Vagina (tissue), 2 donors: ENCODE data around the gene ARSI.

Source experiments
- CTCF ChIP-seq, 3 experiments: fragments of 450-650 bp in 2 of 3; fragments of 200-600 bp in 1 of 3; sonication (generic) in 1 of 3; IDR thresholded peaks; one replicate each; pipeline ENCODE4 v1.5.1; 2017 to 2019; ENCODE audit warnings: antibody characterized with exemption in 3 of 3, mild to moderate bottlenecking in 2 of 3, moderate library complexity in 2 of 3
- POLR2A ChIP-seq, 2 donors: fragments of 450-650 bp; IDR thresholded peaks; one replicate each; pipeline ENCODE4 v1.6.1; 2017; ENCODE audit warnings: antibody characterized with exemption in 2 of 2, mild to moderate bottlenecking in 2 of 2, moderate library complexity in 2 of 2
- POLR2AphosphoS5 ChIP-seq, 2 donors: sonication (generic); formaldehyde crosslinking; IDR thresholded peaks; one replicate each; pipeline ENCODE4 v1.9.0; 2017; ENCODE audit warnings: antibody characterized with exemption in 2 of 2, mild to moderate bottlenecking in 2 of 2, low read depth in 1 of 2; ENCODE audit not compliant: insufficient read depth in 1 of 2

DNA sequence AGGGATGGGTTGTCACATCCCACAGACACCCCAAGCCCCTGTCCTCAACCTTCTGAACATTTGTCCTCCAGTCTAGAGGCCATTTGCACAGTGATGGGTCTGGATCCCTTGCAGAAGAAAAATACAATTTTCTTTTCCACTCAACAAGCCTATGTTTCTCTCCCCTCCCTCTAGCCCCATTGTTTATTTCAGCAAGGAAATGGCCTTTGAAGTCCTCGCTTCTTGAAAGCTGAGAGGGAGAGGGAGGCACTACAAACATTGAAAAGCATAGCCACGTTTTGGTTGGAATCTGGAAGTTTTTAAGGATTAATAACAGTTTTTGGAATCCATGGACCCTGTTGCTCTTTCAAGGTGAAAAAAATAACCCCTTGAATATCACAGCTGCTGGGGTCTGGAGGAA is 24.0 kb upstream of the ARSI start:
- no peak for TF ChIP-seq CTCF (IDR thresholded peaks at IDR 0.05)
- no peak for TF ChIP-seq POLR2A (IDR thresholded peaks at IDR 0.05)
- TF ChIP-seq POLR2AphosphoS5 (IDR thresholded peaks at IDR 0.05; ENCODE audit: insufficient read depth in 1 of 2, low read depth in 1 of 2) = no peak
